ENCODE measurements around the gene PCOLCE2.

PCOLCE2 gene

GRCh38 chr3:142863930-142864920 lies 24.7 kb downstream of the PCOLCE2 start:
- DNase-seq (ENCODE audit: low spot score), result no peak

- DNase-seq (ENCODE audit: low spot score), result no peak
These were observed 25.7 kb downstream of the PCOLCE2 start for GRCh38 chr3:142863010-142863817.

- DNase-seq (ENCODE audit: low spot score), result no peak
These were observed 27.0 kb downstream of the PCOLCE2 start for GRCh38 chr3:142861926-142862325.

DNA sequence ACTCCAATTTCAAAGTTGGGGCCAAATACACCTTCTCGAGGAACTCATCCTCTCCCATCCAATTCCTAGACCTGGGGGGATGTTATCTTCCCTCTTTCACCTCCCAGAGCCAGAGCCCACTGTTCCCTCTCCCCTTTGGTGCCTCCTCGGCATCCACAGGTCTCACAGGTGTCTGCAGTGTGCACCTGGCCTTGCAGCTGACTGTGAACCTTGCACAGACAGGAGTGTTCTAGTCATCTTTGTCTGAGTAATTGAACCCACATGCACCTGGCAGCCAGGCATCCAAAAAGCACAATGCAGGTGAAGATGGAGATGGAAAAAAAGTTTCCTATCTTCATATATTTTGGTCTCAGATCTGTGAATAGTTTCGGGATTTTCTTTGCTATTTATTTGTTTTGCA lies 30.8 kb downstream of the PCOLCE2 start:
- no peak for DNase-seq (ENCODE audit: low spot score)

DNA sequence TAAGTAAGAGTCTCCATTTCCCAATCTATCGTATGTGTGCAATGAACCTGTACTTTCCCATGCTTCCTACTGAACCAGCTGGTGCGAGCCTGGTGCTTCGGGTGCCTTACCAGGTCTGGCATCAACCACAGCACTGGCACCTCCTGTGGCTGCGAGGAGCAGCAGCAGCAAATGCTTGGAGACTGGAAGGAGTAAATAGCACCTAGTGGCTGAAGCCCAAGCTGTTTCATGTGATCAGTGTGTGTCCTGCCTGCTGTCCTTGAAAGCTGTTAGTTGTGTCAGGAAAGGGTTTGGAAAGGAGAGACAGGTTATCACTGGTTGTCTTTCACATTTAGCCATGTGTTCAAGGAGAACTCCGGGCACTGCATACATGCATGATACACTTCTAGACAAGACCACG lies 31.8 kb downstream of the PCOLCE2 start:
- no peak for DNase-seq (ENCODE audit: low spot score)

DNA sequence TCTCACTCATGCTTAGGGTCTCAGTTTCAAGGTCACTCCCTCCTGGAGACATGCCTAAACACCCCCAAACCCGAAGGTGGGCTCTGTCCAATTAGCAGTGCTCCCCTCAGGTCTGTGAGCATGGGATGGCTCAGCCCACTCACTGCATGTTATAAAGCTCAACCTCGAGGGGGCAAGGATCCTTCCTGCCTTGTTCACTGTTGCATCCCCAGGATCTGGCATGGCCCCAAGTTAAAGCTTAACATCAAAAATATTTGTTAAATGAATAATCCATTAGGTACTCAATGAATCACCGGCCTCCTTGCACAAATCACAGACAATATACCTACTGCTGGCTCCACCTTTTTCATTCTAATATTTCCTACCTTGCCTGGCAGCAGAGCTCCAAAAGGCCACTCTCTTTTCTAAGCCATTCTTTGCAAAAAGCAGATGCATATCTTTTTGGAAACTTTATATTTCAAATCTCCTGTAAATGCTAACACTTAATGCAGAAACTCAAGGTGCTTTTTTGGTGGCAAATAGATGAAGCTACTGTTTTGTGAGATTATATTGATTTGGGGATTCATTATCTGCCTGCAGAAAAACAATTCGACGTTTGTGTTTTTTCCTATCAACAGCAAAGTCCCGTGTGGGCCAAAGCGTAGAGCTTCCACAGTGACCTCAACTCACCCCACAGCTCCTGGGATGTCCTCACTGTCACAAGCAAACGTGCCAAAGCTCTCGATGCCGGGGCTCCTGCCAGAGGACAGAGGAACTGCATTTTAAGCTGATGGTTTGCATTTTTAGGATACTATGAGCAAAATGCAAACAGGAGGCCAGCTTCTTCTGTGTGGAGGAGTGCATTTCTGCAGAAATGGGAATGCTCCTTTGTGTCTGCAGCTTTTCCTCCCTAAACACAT lies 35.4 kb downstream of the PCOLCE2 start:
- no peak for DNase-seq (ENCODE audit: low spot score)

DNA sequence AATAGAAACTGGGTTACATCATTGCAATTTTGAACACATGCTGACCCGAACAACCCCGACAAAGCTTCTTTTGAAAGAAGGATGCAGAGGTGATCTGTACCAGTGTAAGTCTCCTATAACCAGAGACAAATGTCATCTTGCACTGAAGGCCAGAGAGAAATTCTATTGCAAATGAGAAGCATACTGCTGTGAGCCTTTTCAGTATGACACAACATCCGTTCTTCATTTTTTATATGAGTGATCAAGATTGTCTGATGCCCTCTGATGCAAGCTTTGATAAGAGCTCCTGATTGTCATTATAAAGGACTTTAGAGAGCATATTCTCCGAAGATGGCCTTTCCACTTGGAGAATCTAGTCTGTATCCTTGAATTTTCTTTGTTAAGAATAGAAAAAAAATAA lies 36.9 kb downstream of the PCOLCE2 start:
- no peak for DNase-seq (ENCODE audit: low spot score)

- no peak for DNase-seq (ENCODE audit: low spot score)
These were observed 38.4 kb downstream of the PCOLCE2 start for GRCh38 chr3:142850395-142851023.

DNA sequence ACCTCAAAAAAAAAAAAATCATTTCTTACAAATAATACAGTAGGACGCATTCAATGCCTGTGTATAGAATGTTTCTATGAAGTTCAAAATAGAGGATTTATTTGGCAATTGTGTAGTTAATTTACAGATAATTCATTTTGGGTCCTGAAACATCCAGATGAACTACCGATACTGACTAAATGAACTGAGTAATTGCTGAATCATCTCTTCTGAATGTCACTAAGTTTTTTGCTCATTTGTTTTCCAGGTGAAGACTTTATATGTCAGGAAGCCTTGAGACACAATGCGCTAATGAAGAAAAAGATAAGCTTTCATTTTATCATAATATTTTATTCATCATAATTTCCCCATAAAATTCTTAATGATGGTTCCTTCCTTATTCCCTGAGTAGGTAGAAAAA lies 39.7 kb downstream of the PCOLCE2 start:
- no peak for DNase-seq (ENCODE audit: low spot score)

DNA sequence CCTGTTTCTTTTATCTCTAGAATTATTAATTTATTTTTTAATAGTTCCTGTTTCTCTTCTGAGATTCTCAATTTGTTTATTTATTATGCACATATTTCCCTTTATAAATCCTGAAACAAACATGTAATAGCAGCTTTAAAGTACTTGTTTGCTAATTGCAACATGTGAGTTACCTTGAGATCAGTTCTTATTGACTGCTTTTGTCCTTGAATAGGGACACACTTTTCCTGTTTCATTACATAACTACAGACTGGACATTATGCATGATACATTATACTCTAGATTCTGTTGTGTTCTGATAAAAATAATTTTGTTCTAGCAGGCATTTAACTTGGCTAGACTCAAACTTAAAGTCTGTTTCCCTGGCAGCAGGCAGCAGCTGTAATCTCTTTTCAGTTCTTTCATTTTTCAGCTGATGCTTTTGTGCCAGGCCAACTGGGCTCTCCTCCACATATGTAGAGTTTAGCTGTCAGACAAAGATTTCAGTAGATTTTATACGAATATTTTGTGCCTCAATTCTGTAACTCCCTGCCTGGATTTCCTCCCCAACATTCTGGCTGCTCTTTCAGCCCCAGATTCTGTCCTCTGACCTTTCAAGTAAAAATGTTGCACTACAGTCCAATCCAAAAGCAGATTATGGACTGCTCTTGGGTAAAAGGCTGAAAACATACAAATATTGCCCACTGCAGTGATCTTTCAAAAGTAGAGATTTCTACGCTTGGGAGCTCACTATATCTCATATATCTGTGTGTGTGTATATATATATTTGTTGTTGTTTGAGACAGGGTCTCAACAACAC lies 41.9 kb downstream of the PCOLCE2 start:
- DNase-seq (ENCODE audit: low spot score), result no peak

GRCh38 chr3:142844339-142844977 lies 44.4 kb downstream of the PCOLCE2 start:
- peak; percentile 58 for DNase-seq (ENCODE audit: low spot score)

- DNase-seq (ENCODE audit: low spot score), result no peak
These were observed 49.1 kb downstream of the PCOLCE2 start for GRCh38 chr3:142839831-142840230.

DNA sequence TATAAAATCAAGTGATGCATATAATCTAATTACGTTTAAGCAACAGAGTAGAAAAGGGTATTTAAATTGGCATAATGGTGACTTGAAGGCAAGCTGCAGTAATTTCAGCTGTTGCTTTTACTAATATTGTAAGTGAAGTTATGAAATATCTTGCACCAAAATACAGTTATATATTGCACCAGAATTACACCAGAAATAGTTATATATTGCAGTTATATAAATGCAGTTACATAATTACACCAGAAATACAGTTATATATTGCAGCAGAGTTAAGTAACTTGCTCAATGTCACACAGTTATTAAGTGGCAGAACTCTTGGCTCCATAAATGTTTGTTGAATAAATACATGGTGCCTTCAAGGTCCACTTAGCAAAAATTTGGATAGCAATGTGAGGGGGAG lies 51.4 kb downstream of the PCOLCE2 start:
- DNase-seq (ENCODE audit: low spot score), result no peak

GRCh38 chr3:142828703-142829305 lies 60.1 kb downstream of the PCOLCE2 start:
- peak; percentile 82 for DNase-seq (ENCODE audit: low spot score)

- DNase-seq (ENCODE audit: low spot score), result no peak
These were observed 69.7 kb downstream of the PCOLCE2 start for GRCh38 chr3:142819179-142819578.

DNA sequence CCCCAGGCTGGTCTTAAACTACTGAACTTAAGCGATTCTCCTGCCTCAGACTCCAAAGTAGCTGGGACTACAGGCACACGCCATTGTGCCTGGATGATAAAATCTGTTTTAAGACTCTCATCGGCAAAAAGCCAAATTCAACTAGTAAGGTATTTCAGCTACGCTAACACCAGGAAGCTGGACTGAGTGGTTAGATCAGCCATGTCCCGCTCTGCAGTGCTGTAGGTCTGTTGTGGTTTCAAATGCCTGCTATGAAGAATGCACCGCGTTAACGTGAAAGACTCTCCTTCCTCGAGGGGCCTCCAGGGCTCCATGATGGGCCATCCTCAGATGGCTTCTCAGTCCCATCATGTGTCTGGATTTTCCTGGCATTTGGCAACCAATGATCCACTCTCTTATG lies 70.2 kb downstream of the PCOLCE2 start:
- no peak for DNase-seq (ENCODE audit: low spot score)

GRCh38 chr3:142817897-142818296 lies 71.0 kb downstream of the PCOLCE2 start:
- DNase-seq (ENCODE audit: low spot score), result no peak

- DNase-seq (ENCODE audit: low spot score), result no peak
These were observed 71.5 kb downstream of the PCOLCE2 start for GRCh38 chr3:142817356-142817755.

- no peak for DNase-seq (ENCODE audit: low spot score)
These were observed 73.1 kb downstream of the PCOLCE2 start for GRCh38 chr3:142815803-142816202.

DNA sequence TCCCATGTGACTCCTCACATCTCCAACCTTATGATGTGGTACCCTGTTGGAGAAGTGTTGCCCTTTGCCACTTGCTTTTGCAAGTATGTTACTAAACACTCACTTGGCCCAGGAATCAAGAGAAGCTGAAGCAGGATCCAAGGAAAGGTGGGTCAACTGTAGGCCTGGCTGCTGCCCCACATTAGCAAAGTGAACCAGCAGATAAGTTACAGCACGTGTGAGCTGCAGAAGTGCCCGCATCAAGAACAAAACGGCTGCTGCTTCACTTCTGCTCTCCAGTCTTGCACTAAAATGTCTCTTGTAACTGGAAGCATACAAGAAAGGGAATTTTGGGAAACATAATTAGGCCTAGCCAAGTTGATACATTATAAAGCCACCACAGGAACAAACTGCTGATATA lies 79.6 kb downstream of the PCOLCE2 start:
- DNase-seq (ENCODE audit: low spot score), result no peak
